HepG2 (cell line): ENCODE data around the gene OLFM1. TPM values are rescaled to one million over a fixed set of nuclear protein-coding genes. Genes with fewer than 3 reads are reported as not detected.

Experiments used
- ATAC-seq: fragments of 200-7000 bp; cut with Tn5 transposase; 3 replicates; pipeline ENCODE4 v1.9.1; 2020; ENCODE audit warnings: mild to moderate bottlenecking, moderate library complexity
- BruUV-seq: library from RNA; stranded (reverse); fragments of 400-500 nt; replicated peaks from 2 replicates; lab custom pipeline; 2021; lab: Mats Ljungman, UMichigan
- CTCF ChIA-PET: fragments of 300-600 bp; formaldehyde crosslinking; extraction: SDS; loops from one replicate; lab custom pipeline; 2021; ENCODE audit warnings: low total read pairs, inconsistent platforms, low intra/inter-chr PET ratio; lab: Yijun Ruan, JAX
- POLR2A ChIA-PET: fragments of 350-600 bp; sonication (Branson Sonifier 250); formaldehyde crosslinking; loops from one replicate; lab custom pipeline; 2020; ENCODE audit warnings: antibody characterized with exemption, inconsistent platforms; lab: Yijun Ruan, JAX
- DNase-seq: peaks from one replicate; pipeline ENCODE4 v3.0.0-alpha.2; 2015; ENCODE audit warnings: low spot score
- FAIRE-seq: peaks from 3 replicates; lab custom pipeline; 2011; peaks lifted over from hg19 to GRCh38; lab: Jason Lieb, UNC
- H2AFZ ChIP-seq: one replicate; pipeline ENCODE4 v1.6.1; 2011; ENCODE audit warnings: low read length, inconsistent platforms
- H3K27ac ChIP-seq: fragments of 300-600 bp; 3 replicates; pipeline ENCODE4 v1.8.0; 2011; ENCODE audit warnings: mixed run types, mild to moderate bottlenecking, mixed read lengths, low read length, inconsistent platforms; ENCODE audit not compliant: insufficient read depth; ENCODE audit errors: extremely low read length
- H3K27me3 ChIP-seq, 2 experiments: fragments of 200-600 bp in 1 of 2; 2 replicates in 1 of 2; 3 replicates in 1 of 2; pipeline versions ENCODE4 v1.6.0 to v1.8.0; 2011; ENCODE audit warnings: low read length in 2 of 2, mild to moderate bottlenecking in 2 of 2, moderate library complexity in 2 of 2, inconsistent platforms in 1 of 2; ENCODE audit not compliant: insufficient read depth in 2 of 2, control insufficient read depth in 1 of 2
- H3K36me3 ChIP-seq, 2 experiments: fragments of 200-600 bp in 1 of 2; replicated peaks in 1 of 2; 2 replicates in 1 of 2; 3 replicates in 1 of 2; pipeline versions ENCODE4 v1.5.1 to v1.8.0; 2011; ENCODE audit warnings: low read length in 2 of 2, inconsistent platforms in 1 of 2; ENCODE audit not compliant: insufficient read depth in 2 of 2, control insufficient read depth in 1 of 2
- H3K4me1 ChIP-seq: 2 replicates; pipeline ENCODE4 v1.5.1; 2012; ENCODE audit warnings: low read length, inconsistent platforms; ENCODE audit not compliant: insufficient read depth
- H3K4me2 ChIP-seq: 2 replicates; pipeline ENCODE4 v1.6.0; 2011; ENCODE audit warnings: low read depth, low read length, inconsistent platforms
- H3K4me3 ChIP-seq, 3 experiments: fragments of 200-600 bp in 1 of 3; sonication (generic), shearing (Covaris generic) in 1 of 3; replicated peaks in 1 of 3; 2 replicates each; pipeline ENCODE4 v1.5.1; 2011 to 2016; ENCODE audit warnings: low read length in 3 of 3, inconsistent platforms in 2 of 3, low read depth in 2 of 3, mild to moderate bottlenecking in 2 of 3, control low read depth in 1 of 3, mixed read lengths in 1 of 3; ENCODE audit not compliant: insufficient read depth in 1 of 3
- H3K79me2 ChIP-seq: one replicate; pipeline ENCODE4 v1.6.1; 2011; ENCODE audit warnings: low read length, inconsistent platforms; ENCODE audit not compliant: insufficient read depth
- H3K9ac ChIP-seq: 2 replicates; pipeline ENCODE4 v1.6.0; 2011; ENCODE audit warnings: mild to moderate bottlenecking, low read depth, low read length, inconsistent platforms; ENCODE audit not compliant: insufficient read depth
- H3K9me3 ChIP-seq: 2 replicates; pipeline ENCODE4 v1.5.1; 2012; ENCODE audit warnings: mild to moderate bottlenecking, low read length
- H4K20me1 ChIP-seq: 2 replicates; pipeline ENCODE4 v1.6.0; 2011; ENCODE audit warnings: inconsistent platforms, mild to moderate bottlenecking, low read length, moderate library complexity; ENCODE audit not compliant: insufficient read depth
- BRCA1 ChIP-seq: sonication (generic); formaldehyde crosslinking; IDR thresholded peaks from 2 replicates; pipeline ENCODE4 v1.4.0; 2020; ENCODE audit warnings: missing genetic modification reagents
- SALL1 ChIP-seq: sonication (generic); formaldehyde crosslinking; IDR thresholded peaks from 2 replicates; pipeline ENCODE4 v1.8.0; 2022; ENCODE audit warnings: mild to moderate bottlenecking, missing genetic modification reagents
- STAT5B ChIP-seq: sonication (generic); formaldehyde crosslinking; IDR thresholded peaks from 2 replicates; pipeline ENCODE4 v1.4.0; 2020; ENCODE audit warnings: missing genetic modification reagents
- ZNF589 ChIP-seq: sonication (generic); formaldehyde crosslinking; conservative IDR thresholded peaks from 2 replicates; pipeline ENCODE4 v1.8.0; 2022; ENCODE audit warnings: mild to moderate bottlenecking, moderate library complexity, missing genetic modification reagents
- ZNF737 ChIP-seq: sonication (generic); formaldehyde crosslinking; IDR thresholded peaks from 2 replicates; pipeline ENCODE4 v1.5.0; 2020; ENCODE audit warnings: missing genetic modification reagents, mild to moderate bottlenecking, borderline replicate concordance
- whole genome bisulfite sequencing: methylation state at CpG from one replicate; pipeline ENCODE4 v1.1.6; 2017; ENCODE audit warnings: low lambda C conversion rate; 5-methylcytosine and 5-hydroxymethylcytosine counted together
- in situ Hi-C: cut with HindIII; loops from 2 replicates; pipeline ENCODE4 v1.10.0; 2017; ENCODE audit warnings: low pct_unique_long_range_greater_than_20kb; ENCODE audit not compliant: extremely low pct_ligation_motif_present
- intact Hi-C: fragments of 100-400 bp; cut with micrococcal nuclease; formaldehyde crosslinking; loops from one replicate; pipeline ENCODE4 v1.10.0; 2022; ENCODE audit not compliant: unreplicated experiment
- polyA plus RNA-seq, 8 experiments: library from polyadenylated mRNA; depleted of rRNA in 3 of 8; stranded (reverse) in 7 of 8; unstranded in 1 of 8; fragments of >200 nt; fragmentation: Illumina TruSeq in 4 of 8; extraction: Trizol in 4 of 8; gene quantifications; 2 replicates each; pipeline versions ENCODE4 v1.2.1 to v1.2.3, GENCODE V29; 2011 to 2016; ENCODE audit warnings: low read depth in 4 of 8, missing spikeins in 1 of 8, mixed read lengths in 1 of 8; ENCODE audit not compliant: insufficient read depth in 1 of 8
- total RNA-seq, 5 experiments: library from RNA; depleted of rRNA; stranded (reverse); fragments of >200 nt; fragmentation: Illumina TruSeq; extraction: Trizol; gene quantifications; 2 replicates each; pipeline ENCODE4 v1.2.3, GENCODE V29; 2016; ENCODE audit warnings: low read depth in 1 of 5
- TF ChIP-seq, protein P1 (sequence below): IDR thresholded peaks from 2 replicates; pipeline ENCODE4 v1.6.1; 2012; ENCODE audit warnings: inconsistent platforms
- TF ChIP-seq, protein P2 (sequence below): sonication (generic); formaldehyde crosslinking; IDR thresholded peaks from 2 replicates; pipeline ENCODE4 v1.4.0; 2020; ENCODE audit warnings: missing genetic modification reagents, mild to moderate bottlenecking, borderline replicate concordance
- TF ChIP-seq, protein P3 (sequence below): sonication (generic); formaldehyde crosslinking; IDR thresholded peaks from 2 replicates; pipeline ENCODE4 v1.5.1; 2020; ENCODE audit warnings: mild to moderate bottlenecking, missing genetic modification reagents

Gene OLFM1
- total and polyA plus RNA-seq, 2 of the 13 experiments (the other 11 are each of a cell fraction or from before 2014, with no cell fraction given), result not detected

DNA sequence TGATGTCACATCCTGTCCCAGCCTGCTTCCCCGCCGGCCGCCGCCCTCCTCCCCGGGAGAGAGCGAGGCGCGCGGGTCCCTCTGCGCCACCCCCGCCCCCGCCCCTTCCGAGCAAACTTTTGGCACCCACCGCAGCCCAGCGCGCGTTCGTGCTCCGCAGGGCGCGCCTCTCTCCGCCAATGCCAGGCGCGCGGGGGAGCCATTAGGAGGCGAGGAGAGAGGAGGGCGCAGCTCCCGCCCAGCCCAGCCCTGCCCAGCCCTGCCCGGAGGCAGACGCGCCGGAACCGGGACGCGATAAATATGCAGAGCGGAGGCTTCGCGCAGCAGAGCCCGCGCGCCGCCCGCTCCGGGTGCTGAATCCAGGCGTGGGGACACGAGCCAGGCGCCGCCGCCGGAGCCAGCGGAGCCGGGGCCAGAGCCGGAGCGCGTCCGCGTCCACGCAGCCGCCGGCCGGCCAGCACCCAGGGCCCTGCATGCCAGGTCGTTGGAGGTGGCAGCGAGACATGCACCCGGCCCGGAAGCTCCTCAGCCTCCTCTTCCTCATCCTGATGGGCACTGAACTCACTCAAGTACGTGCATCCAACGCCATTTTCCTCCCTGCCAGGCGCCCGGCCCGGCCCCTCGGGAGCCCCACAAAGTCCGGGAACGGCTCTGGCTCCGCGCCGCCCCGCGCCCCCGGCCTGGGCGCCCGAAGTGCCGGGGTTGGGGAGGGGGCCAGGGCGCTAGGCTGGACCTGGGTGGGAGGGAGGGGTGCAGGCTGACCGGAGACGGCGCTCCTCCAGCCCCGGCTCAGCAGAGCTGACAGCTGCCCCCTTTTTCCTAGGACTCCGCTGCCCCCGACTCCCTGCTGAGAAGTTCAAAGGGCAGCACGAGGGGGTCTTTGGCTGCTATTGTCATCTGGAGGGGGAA, 12.0 kb upstream of the OLFM1 start:
- CTCF ChIA-PET, result no interaction called here
- no peak overlapping the region for H3K4me2 ChIP-seq
- H4K20me1 ChIP-seq, result peaks cover 7% of the 10 kb centered on the region; the same call in 1 of the 2 replicates
- FAIRE-seq, result no peak
- H3K4me1 ChIP-seq, result 0 out of 2 replicates have a peak, but pooled peaks cover 7% of the 10 kb centered on the region
- no peaks in the 10 kb centered on the region for H3K9me3 ChIP-seq
- POLR2A ChIA-PET, result no interaction called here
- no peaks in the 10 kb centered on the region for H3K36me3 ChIP-seq
- H3K27me3 ChIP-seq, result peaks cover 2 to 64% of the 10 kb centered on the region in 2 experiments; a peak in 3 of 5 replicates
- TF ChIP-seq SALL1 (CRISPR knock-in tag) (no peak), ZNF589 (no peak), BRCA1 (CRISPR knock-in tag) (no peak), ZNF737 (CRISPR knock-in tag) (no peak), STAT5B (CRISPR knock-in tag) (no peak)
- TF ChIP-seq, protein P1, sequence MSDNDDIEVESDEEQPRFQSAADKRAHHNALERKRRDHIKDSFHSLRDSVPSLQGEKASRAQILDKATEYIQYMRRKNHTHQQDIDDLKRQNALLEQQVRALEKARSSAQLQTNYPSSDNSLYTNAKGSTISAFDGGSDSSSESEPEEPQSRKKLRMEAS, result no peak
- TF ChIP-seq, protein P2, sequence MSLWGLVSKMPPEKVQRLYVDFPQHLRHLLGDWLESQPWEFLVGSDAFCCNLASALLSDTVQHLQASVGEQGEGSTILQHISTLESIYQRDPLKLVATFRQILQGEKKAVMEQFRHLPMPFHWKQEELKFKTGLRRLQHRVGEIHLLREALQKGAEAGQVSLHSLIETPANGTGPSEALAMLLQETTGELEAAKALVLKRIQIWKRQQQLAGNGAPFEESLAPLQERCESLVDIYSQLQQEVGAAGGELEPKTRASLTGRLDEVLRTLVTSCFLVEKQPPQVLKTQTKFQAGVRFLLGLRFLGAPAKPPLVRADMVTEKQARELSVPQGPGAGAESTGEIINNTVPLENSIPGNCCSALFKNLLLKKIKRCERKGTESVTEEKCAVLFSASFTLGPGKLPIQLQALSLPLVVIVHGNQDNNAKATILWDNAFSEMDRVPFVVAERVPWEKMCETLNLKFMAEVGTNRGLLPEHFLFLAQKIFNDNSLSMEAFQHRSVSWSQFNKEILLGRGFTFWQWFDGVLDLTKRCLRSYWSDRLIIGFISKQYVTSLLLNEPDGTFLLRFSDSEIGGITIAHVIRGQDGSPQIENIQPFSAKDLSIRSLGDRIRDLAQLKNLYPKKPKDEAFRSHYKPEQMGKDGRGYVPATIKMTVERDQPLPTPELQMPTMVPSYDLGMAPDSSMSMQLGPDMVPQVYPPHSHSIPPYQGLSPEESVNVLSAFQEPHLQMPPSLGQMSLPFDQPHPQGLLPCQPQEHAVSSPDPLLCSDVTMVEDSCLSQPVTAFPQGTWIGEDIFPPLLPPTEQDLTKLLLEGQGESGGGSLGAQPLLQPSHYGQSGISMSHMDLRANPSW, result no peak
- TF ChIP-seq, protein P3, sequence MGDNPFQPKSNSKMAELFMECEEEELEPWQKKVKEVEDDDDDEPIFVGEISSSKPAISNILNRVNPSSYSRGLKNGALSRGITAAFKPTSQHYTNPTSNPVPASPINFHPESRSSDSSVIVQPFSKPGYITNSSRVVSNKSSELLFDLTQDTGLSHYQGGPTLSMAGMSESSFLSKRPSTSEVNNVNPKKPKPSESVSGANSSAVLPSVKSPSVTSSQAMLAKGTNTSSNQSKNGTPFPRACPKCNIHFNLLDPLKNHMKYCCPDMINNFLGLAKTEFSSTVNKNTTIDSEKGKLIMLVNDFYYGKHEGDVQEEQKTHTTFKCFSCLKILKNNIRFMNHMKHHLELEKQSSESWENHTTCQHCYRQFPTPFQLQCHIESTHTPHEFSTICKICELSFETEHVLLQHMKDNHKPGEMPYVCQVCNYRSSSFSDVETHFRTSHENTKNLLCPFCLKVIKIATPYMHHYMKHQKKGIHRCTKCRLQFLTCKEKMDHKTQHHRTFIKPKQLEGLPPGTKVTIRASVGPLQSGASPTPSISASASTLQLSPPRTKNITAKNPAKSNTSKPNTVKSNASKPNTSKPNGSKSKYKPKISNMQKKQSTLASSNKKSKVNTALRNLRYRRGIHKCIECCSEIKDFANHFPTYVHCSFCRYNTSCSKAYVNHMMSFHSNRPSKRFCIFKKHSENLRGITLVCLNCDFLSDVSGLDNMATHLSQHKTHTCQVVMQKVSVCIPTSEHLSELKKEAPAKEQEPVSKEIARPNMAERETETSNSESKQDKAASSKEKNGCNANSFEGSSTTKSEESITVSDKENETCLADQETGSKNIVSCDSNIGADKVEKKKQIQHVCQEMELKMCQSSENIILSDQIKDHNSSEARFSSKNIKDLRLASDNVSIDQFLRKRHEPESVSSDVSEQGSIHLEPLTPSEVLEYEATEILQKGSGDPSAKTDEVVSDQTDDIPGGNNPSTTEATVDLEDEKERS, result no peak
- TF ChIP-seq, all 625 proteins: peak for 0
- WGBS, result 69% methylated on average over 42 of the region's 90 CpGs
- Histone ChIP-seq H3K27ac (no peak overlapping the region), H2AFZ (no peak overlapping the region), H3K79me2 (no peaks in the 10 kb centered on the region), H3K9ac (no peak overlapping the region), H3K4me3 (no peak overlapping the region)
- BruUV-seq, result no TSS peak
- in situ Hi-C loops (no loop called here), intact Hi-C loops (no loop called here)
- no peak for ATAC-seq
- DNase-seq, result no peak
